Endothelial cell of umbilical vein (primary cell): ENCODE measurements around the gene HIVEP1. TPM values are rescaled to one million over a fixed set of nuclear protein-coding genes. Genes with fewer than 3 reads are reported as not detected.

Experiments used
- BruUV-seq: library from RNA; stranded (reverse); fragments of 400-500 nt; replicated peaks from 2 replicates; lab custom pipeline; 2021; lab: Mats Ljungman, UMichigan
- CTCF ChIA-PET: fragments of 300-600, 350-600 bp; sonication (Branson Sonifier 250); formaldehyde crosslinking; loops from one replicate; lab custom pipeline; 2021; ENCODE audit warnings: antibody characterized with exemption, inconsistent platforms; lab: Charles Lee
- POLR2A ChIA-PET: fragments of 300-600, 350-600 bp; sonication (Branson Sonifier 250); formaldehyde crosslinking; loops from one replicate; lab custom pipeline; 2021; ENCODE audit warnings: antibody characterized with exemption, inconsistent platforms; lab: Charles Lee
- DNase-seq: peaks from one replicate; pipeline ENCODE4 v3.0.0-alpha.2; 2011; ENCODE audit warnings: low read depth, low spot score
- FAIRE-seq: peaks from 2 replicates; lab custom pipeline; 2011; peaks lifted over from hg19 to GRCh38; lab: Jason Lieb, UNC
- H2AFZ ChIP-seq: 2 replicates; pipeline ENCODE4 v1.6.0; 2012; ENCODE audit warnings: low read depth, low read length, control low read depth, inconsistent platforms
- H3K27ac ChIP-seq: 2 replicates; pipeline ENCODE4 v1.5.1; 2011; ENCODE audit warnings: low read depth, mild to moderate bottlenecking, control low read depth, low read length, moderate library complexity; ENCODE audit not compliant: insufficient read depth
- H3K27me3 ChIP-seq, 2 experiments: 2 replicates each; pipeline versions ENCODE4 v1.6.0 to v1.6.1; 2011; ENCODE audit warnings: low read length in 2 of 2, mixed read lengths in 1 of 2; ENCODE audit not compliant: control insufficient read depth in 2 of 2, insufficient read depth in 2 of 2
- H3K36me3 ChIP-seq, 2 experiments: 2 replicates in 1 of 2; 3 replicates in 1 of 2; pipeline ENCODE4 v1.5.1; 2011; ENCODE audit warnings: low read length in 2 of 2, mild to moderate bottlenecking in 1 of 2, moderate library complexity in 1 of 2; ENCODE audit not compliant: control insufficient read depth in 2 of 2, insufficient read depth in 2 of 2; ENCODE audit errors: extremely low read depth in 1 of 2
- H3K4me1 ChIP-seq: 3 replicates; pipeline ENCODE4 v1.5.1; 2011; ENCODE audit warnings: mild to moderate bottlenecking, low read length; ENCODE audit not compliant: control insufficient read depth, insufficient read depth; ENCODE audit errors: extremely low read depth
- H3K4me2 ChIP-seq: 2 replicates; pipeline ENCODE4 v1.6.1; 2011; ENCODE audit warnings: low read length, control low read depth, mixed read lengths; ENCODE audit not compliant: insufficient read depth
- H3K4me3 ChIP-seq, 3 experiments: fragments of 200-600 bp in 1 of 3; sonication (generic), shearing (Covaris generic) in 1 of 3; replicated peaks in 1 of 3; 2 replicates each; pipeline ENCODE4 v1.5.1; 2011 to 2016; ENCODE audit warnings: control low read depth in 3 of 3, low read length in 3 of 3, mild to moderate bottlenecking in 2 of 3, inconsistent platforms in 1 of 3, low read depth in 1 of 3, moderate library complexity in 1 of 3; ENCODE audit not compliant: insufficient read depth in 1 of 3
- H3K79me2 ChIP-seq: 2 replicates; pipeline ENCODE4 v1.6.0; 2012; ENCODE audit warnings: low read length, inconsistent platforms; ENCODE audit not compliant: control insufficient read depth, insufficient read depth
- H3K9ac ChIP-seq: replicated peaks from 2 replicates; pipeline ENCODE3; 2011; ENCODE audit warnings: low read length, control low read depth; ENCODE audit not compliant: insufficient read depth; ENCODE audit errors: extremely low read depth
- H3K9me1 ChIP-seq: replicated peaks from 3 replicates; pipeline ENCODE4 v1.6.0; 2011; ENCODE audit warnings: mild to moderate bottlenecking, low read length; ENCODE audit not compliant: control insufficient read depth, insufficient read depth; ENCODE audit errors: extremely low read depth
- H3K9me3 ChIP-seq: replicated peaks from 2 replicates; pipeline ENCODE4 v1.5.1; 2012; ENCODE audit warnings: low read length, inconsistent platforms; ENCODE audit not compliant: control insufficient read depth, insufficient read depth
- H4K20me1 ChIP-seq: replicated peaks from 2 replicates; pipeline ENCODE3; 2011; ENCODE audit warnings: mild to moderate bottlenecking, low read length; ENCODE audit not compliant: control insufficient read depth, insufficient read depth; ENCODE audit errors: extremely low read depth
- EZH2 ChIP-seq: IDR thresholded peaks from 2 replicates; pipeline ENCODE4 v1.6.1; 2012; ENCODE audit warnings: borderline replicate concordance, low read depth, mild to moderate bottlenecking, moderate library complexity, low read length, inconsistent platforms; ENCODE audit not compliant: severe bottlenecking
- MYC ChIP-seq: IDR thresholded peaks from one replicate; pipeline ENCODE4 v1.6.1; 2011; ENCODE audit warnings: mild to moderate bottlenecking, low read depth, low read length
- POLR2AphosphoS5 ChIP-seq: IDR thresholded peaks from 2 replicates; pipeline ENCODE4 v1.6.1; 2012; ENCODE audit warnings: low read depth, mild to moderate bottlenecking, control low read depth, low read length, moderate library complexity; ENCODE audit not compliant: insufficient read depth
- dilution Hi-C: fragments of 300-500 bp; cut with MboI; formaldehyde crosslinking; loops from one replicate; pipeline ENCODE4 v1.15.0; 2019; ENCODE audit warnings: low sequenced_read_pairs; ENCODE audit not compliant: extremely low pct_ligation_motif_present
- intact Hi-C: fragments of 100-400 bp; cut with micrococcal nuclease; formaldehyde crosslinking; loops from one replicate; pipeline ENCODE4 v1.10.0; 2022
- polyA plus RNA-seq, 4 experiments: library from polyadenylated mRNA; depleted of rRNA in 3 of 4; stranded (reverse) in 3 of 4; unstranded in 1 of 4; fragments of >200 nt; gene quantifications; 2 replicates each; pipeline versions ENCODE4 v1.2.1 to v1.2.3, GENCODE V29; 2011 to 2012; ENCODE audit warnings: missing spikeins in 1 of 4
- total RNA-seq: library from RNA; stranded (reverse); gene quantifications from 2 replicates; pipeline ENCODE4 v1.2.3, GENCODE V29; 2021
- TF ChIP-seq, protein P1 (sequence below): IDR thresholded peaks from 2 replicates; pipeline ENCODE4 v1.6.1; 2011; ENCODE audit not compliant: insufficient read depth, insufficient read length
- TF ChIP-seq, protein P2 (sequence below), 2 donors: IDR thresholded peaks; 1 replicate in 1 of 2; 2 replicates in 1 of 2; pipeline ENCODE4 v1.5.1; 2011; ENCODE audit warnings: low read length in 2 of 2, mild to moderate bottlenecking in 2 of 2, moderate library complexity in 2 of 2, control low read depth in 1 of 2, inconsistent platforms in 1 of 2, low read depth in 1 of 2; ENCODE audit not compliant: insufficient read depth in 1 of 2; ENCODE audit errors: extremely low read depth in 1 of 2

HIVEP1 gene
- total and polyA plus RNA-seq, 2 donors (not counting 3 experiments of a cell fraction or from before 2014, with no cell fraction given) = 33.5 to 49.2 TPM

DNA sequence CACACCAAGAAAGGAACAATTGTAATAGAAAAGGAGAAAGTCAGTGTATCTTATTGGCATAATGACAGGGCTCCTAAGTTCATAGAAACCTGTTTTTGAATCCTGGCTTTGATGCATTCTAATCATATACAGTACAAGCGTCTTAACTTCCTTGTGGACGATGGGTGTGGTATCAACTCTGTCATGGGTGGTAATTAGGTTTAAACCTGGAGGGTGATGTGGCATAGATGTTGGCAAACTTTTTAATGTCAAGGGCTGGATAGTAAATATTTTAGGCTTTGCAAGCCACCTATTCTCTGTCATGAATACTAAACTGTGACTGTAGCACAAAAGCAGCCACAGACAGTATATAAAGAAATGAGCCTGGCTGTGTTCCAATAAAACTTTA lies 139.3 kb downstream of the HIVEP1 start:
- no peaks in the 10 kb centered on the region for H3K9me3 ChIP-seq
- no peak for DNase-seq
- FAIRE-seq = no peak
- CTCF ChIA-PET = interaction anchor here (1.5 kb wide), 1 partner anchor 82 kb away, joined by 5 read pairs; no protein-coding TSS in a partner anchor
- H3K4me2 ChIP-seq = no peak overlapping the region
- H2AFZ ChIP-seq = no peak overlapping the region
- intact Hi-C loops = loop anchor here (2.0 kb wide), 2 partner anchors 83 to 451 kb away; no protein-coding TSS in a partner anchor
- dilution Hi-C loops = no loop called here
- TF ChIP-seq EZH2 (no peak), POLR2AphosphoS5 (no peak), MYC (no peak)
- TF ChIP-seq, protein P1, sequence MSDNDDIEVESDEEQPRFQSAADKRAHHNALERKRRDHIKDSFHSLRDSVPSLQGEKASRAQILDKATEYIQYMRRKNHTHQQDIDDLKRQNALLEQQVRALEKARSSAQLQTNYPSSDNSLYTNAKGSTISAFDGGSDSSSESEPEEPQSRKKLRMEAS = no peak
- TF ChIP-seq, protein P2, sequence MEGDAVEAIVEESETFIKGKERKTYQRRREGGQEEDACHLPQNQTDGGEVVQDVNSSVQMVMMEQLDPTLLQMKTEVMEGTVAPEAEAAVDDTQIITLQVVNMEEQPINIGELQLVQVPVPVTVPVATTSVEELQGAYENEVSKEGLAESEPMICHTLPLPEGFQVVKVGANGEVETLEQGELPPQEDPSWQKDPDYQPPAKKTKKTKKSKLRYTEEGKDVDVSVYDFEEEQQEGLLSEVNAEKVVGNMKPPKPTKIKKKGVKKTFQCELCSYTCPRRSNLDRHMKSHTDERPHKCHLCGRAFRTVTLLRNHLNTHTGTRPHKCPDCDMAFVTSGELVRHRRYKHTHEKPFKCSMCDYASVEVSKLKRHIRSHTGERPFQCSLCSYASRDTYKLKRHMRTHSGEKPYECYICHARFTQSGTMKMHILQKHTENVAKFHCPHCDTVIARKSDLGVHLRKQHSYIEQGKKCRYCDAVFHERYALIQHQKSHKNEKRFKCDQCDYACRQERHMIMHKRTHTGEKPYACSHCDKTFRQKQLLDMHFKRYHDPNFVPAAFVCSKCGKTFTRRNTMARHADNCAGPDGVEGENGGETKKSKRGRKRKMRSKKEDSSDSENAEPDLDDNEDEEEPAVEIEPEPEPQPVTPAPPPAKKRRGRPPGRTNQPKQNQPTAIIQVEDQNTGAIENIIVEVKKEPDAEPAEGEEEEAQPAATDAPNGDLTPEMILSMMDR (IDR thresholded peaks at IDR 0.05; ENCODE audit: extremely low read depth in 1 of 2, insufficient read depth in 1 of 2, low read depth in 1 of 2, low read length in 2 of 2) = no peak
- H3K36me3 ChIP-seq = peaks cover 0 to 9% of the 10 kb centered on the region in 2 experiments
- no TSS peak for BruUV-seq
- H3K4me3 ChIP-seq = no peak overlapping the region
- no peaks in the 10 kb centered on the region for H3K9me1 ChIP-seq
- no peak overlapping the region for H3K27ac ChIP-seq
- POLR2A ChIA-PET = no interaction called here
- no peaks in the 10 kb centered on the region for H3K79me2 ChIP-seq
- no peaks in the 10 kb centered on the region for H4K20me1 ChIP-seq
- H3K9ac ChIP-seq = no peak overlapping the region
- no peaks in the 10 kb centered on the region for H3K27me3 ChIP-seq
- peaks cover 24% of the 10 kb centered on the region for H3K4me1 ChIP-seq
